ENCODE data around the gene TBC1D21. TPM values are rescaled to one million over a fixed set of nuclear protein-coding genes. Genes with fewer than 3 reads are reported as not detected.

Gene TBC1D21
- total and polyA plus RNA-seq, 12 donors: not detected

GRCh38 chr15:73922186-73923151 is 49.1 kb downstream of the TBC1D21 start:
- Histone ChIP-seq H3K4me1 (peaks cover 33 to 78% (median 66%) of the 10 kb centered on the region in 9 donors), H3K36me3 (no peaks in the 10 kb centered on the region), H3K27me3 (peaks cover 0 to 16% (median 0%) of the 10 kb centered on the region in 7 donors), H3K9me3 (no peaks in the 10 kb centered on the region), H3K4me3 (peak overlapping the region in 3 of 10 donors; percentile 0 to 16 (median 10)), H3K27ac (peak overlapping the region; percentile 13 to 95 (median 86))
- ATAC-seq (peak; percentile 2 to 66 (median 38)), DNase-seq (peak; percentile 44 to 80)
- intact Hi-C loops (cut with DNase I): loop anchor here in 2 of 10 donors (10.0 kb wide), 2 partner anchors 118 to 358 kb away; no protein-coding TSS in a partner anchor
- no peak for TF ChIP-seq CTCF (IDR thresholded peaks at IDR 0.05)
- 26 to 27% methylated on average over 19 of the region's 19 CpGs for WGBS, 2 donors

- H3K27ac ChIP-seq: peak overlapping the region; percentile 13 to 95 (median 86)
- H3K36me3 ChIP-seq: no peaks in the 10 kb centered on the region
- DNase-seq (no peak), ATAC-seq (no peak)
- no peak for TF ChIP-seq CTCF (IDR thresholded peaks at IDR 0.05)
- H3K4me1 ChIP-seq: peaks cover 34 to 85% (median 71%) of the 10 kb centered on the region in 9 donors
- peak overlapping the region in 1 of 10 donors; percentile 0 for H3K4me3 ChIP-seq
- 47 to 48% methylated on average over 7 of the region's 7 CpGs for WGBS, 2 donors
- H3K9me3 ChIP-seq: no peaks in the 10 kb centered on the region
- peaks cover 0 to 22% (median 0%) of the 10 kb centered on the region in 7 donors for H3K27me3 ChIP-seq
- intact Hi-C loops (cut with DNase I): loop anchor here in 2 of 10 donors (10.0 kb wide), 2 partner anchors 118 to 358 kb away; no protein-coding TSS in a partner anchor
Measured at GRCh38 chr15:73923156-73923487, 49.8 kb downstream of the TBC1D21 start.

- DNase-seq: no peak
- no peak for TF ChIP-seq CTCF (IDR thresholded peaks at IDR 0.05)
- WGBS, 2 donors: 52 to 55% methylated on average over 6 of the region's 6 CpGs
Measured at GRCh38 chr15:73923488-73924164, 50.3 kb downstream of the TBC1D21 start.

More at GRCh38 chr15:73923488-73924164, 50.3 kb downstream of the TBC1D21 start:
- no peaks in the 10 kb centered on the region for H3K36me3 ChIP-seq
- no peaks in the 10 kb centered on the region for H3K9me3 ChIP-seq
- no peak for ATAC-seq
- peak overlapping the region; percentile 32 to 95 (median 86) for H3K27ac ChIP-seq
- H3K4me3 ChIP-seq: no peak overlapping the region
- peaks cover 0 to 26% (median 0%) of the 10 kb centered on the region in 7 donors for H3K27me3 ChIP-seq
- intact Hi-C loops (cut with DNase I): loop anchor here in 2 of 10 donors (10.0 kb wide), 2 partner anchors 119 to 359 kb away; no protein-coding TSS in a partner anchor
- H3K4me1 ChIP-seq: peaks cover 35 to 90% (median 76%) of the 10 kb centered on the region in 9 donors

All from heart right ventricle (tissue), 16 donors.